Peyer's patch (tissue), 4 donors: ENCODE results near the gene MAMSTR. TPM values are rescaled to one million over a fixed set of nuclear protein-coding genes. Genes with fewer than 3 reads are reported as not detected.
A peak's percentile ranks its signal among the peaks of the same experiment; 100 is the strongest.

Experiments used
- DNase-seq, 3 donors: peaks; one replicate each; pipeline ENCODE4 v3.0.0-alpha.2; 2017 to 2019
- H3K27ac ChIP-seq, 4 donors: fragments of 200-600 bp; sonication (generic); one replicate each; pipeline ENCODE4 v1.5.1; 2016 to 2019
- H3K27me3 ChIP-seq, 2 donors: fragments of 200-600 bp; sonication (generic); one replicate each; pipeline ENCODE4 v1.5.1; 2019
- H3K36me3 ChIP-seq, 3 donors: fragments of 200-600 bp; sonication (generic); one replicate each; pipeline ENCODE4 v1.5.1; 2016 to 2019
- H3K4me1 ChIP-seq, 4 donors: fragments of 200-600 bp; sonication (generic); one replicate each; pipeline ENCODE4 v1.5.1; 2016 to 2019
- H3K4me3 ChIP-seq, 4 donors: fragments of 200-600 bp; sonication (generic); 1 replicate in 3 of 4; 2 replicates in 1 of 4; pipeline ENCODE4 v1.5.1; 2016 to 2019; ENCODE audit warnings: mild to moderate bottlenecking in 1 of 4
- H3K9me3 ChIP-seq, 4 donors: fragments of 200-600 bp; sonication (generic); one replicate each; pipeline ENCODE4 v1.5.1; 2016 to 2019; ENCODE audit warnings: mild to moderate bottlenecking in 1 of 4
- POLR2A ChIP-seq, 2 donors: fragments of 450-650 bp; IDR thresholded peaks; one replicate each; pipeline ENCODE4 v1.5.1; 2017; ENCODE audit warnings: antibody characterized with exemption in 2 of 2, mild to moderate bottlenecking in 2 of 2, moderate library complexity in 2 of 2
- total RNA-seq, 4 donors: library from RNA; depleted of rRNA; stranded (reverse); fragments of >200 nt; gene quantifications; one replicate each; pipeline ENCODE4 v1.1.0, GENCODE V29; 2016
- TF ChIP-seq, protein P1 (sequence below), 6 experiments: fragments of 450-650 bp in 4 of 6; fragments of 200-600 bp in 2 of 6; sonication (generic) in 1 of 6; IDR thresholded peaks; one replicate each; pipeline ENCODE4 v1.5.1; 2017 to 2019; ENCODE audit warnings: antibody characterized with exemption in 6 of 6, mild to moderate bottlenecking in 3 of 6, moderate library complexity in 1 of 6

Gene MAMSTR
- total RNA-seq, 4 donors from 2014 or later, result 0.70 to 1.1 TPM; not detected in 2

DNA sequence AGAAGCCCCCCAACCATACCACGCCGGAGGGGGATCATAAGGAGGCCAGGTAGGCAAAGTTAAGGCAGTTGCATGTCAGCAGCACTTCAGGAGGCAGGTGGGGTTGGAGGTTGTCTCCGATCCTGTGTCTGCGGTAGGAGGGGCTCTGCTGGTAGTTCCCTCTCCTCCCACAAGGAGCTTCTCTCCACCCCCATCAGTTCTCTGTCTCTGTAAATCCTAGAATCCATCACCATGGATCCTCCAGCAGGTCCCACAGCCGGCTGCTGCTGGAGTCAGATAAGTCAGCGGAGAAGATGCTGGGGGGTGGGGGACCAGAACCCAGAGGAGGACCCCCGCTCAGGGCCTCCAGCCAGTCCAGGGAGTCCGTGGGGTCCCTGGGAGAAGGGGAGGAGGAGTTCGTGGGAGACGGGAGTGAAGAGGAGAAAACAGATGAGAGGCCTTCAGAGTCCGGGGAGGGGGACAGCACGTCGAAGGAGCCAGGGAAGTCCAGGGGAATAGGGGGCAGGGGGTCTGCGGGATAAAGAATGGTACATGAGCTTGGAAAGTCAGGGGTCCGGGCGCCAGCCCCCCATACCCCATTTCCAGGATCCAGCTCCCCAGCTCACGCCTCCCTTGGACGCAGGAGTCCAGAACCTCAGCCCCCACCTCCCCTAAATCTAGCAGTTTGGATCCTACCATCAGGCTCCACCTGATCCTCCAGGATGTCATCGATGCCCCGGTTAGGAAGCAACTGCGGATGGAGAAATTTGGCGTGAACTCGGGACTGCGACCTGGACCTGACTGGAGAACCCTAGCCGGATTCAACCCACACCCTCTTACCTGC is 6.3 kb downstream of the MAMSTR start:
- H3K9me3 ChIP-seq, result no peaks in the 10 kb centered on the region
- H3K36me3 ChIP-seq, result no peaks in the 10 kb centered on the region
- H3K4me1 ChIP-seq, result peaks cover 0 to 40% (median 14%) of the 10 kb centered on the region in 4 donors
- peak overlapping the region; percentile 59 to 87 (median 74) for H3K27ac ChIP-seq
- peak overlapping the region; percentile 62 to 72 (median 67) for H3K4me3 ChIP-seq
- H3K27me3 ChIP-seq, result no peaks in the 10 kb centered on the region
- DNase-seq, result no peak
- TF ChIP-seq POLR2A (IDR thresholded peaks at IDR 0.05), result no peak
- TF ChIP-seq, protein P1, sequence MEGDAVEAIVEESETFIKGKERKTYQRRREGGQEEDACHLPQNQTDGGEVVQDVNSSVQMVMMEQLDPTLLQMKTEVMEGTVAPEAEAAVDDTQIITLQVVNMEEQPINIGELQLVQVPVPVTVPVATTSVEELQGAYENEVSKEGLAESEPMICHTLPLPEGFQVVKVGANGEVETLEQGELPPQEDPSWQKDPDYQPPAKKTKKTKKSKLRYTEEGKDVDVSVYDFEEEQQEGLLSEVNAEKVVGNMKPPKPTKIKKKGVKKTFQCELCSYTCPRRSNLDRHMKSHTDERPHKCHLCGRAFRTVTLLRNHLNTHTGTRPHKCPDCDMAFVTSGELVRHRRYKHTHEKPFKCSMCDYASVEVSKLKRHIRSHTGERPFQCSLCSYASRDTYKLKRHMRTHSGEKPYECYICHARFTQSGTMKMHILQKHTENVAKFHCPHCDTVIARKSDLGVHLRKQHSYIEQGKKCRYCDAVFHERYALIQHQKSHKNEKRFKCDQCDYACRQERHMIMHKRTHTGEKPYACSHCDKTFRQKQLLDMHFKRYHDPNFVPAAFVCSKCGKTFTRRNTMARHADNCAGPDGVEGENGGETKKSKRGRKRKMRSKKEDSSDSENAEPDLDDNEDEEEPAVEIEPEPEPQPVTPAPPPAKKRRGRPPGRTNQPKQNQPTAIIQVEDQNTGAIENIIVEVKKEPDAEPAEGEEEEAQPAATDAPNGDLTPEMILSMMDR (IDR thresholded peaks at IDR 0.05), result peak in 3 of 6 experiments; percentile 19 to 25 (median 20)

DNA sequence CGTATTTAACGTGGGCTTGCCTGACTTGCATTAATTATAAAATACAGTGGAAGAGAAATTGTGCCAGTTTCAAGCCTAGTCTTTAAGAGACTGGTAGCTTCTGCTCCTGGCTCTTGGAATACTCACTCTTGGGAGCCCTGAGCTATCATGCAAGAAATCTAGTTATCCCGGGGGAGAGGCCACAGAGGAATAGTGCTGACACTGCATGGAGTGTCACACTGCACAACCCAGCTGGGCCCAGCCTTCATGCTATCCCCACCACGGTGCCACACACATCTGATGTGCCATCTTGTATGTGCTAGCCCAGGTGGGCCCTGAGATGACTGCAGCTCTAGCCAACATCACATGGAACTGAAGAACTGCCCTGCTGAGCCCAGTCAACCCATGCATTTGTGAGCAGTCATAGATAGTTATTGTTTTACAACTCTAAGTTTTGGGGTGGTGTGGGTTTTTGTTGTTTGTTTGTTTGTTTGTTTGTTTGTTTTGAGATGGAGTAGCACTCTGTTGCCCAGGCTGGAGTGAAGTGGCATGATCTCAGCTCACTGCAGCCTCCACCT is 8.3 kb downstream of the MAMSTR start:
- TF ChIP-seq, protein P1 (IDR thresholded peaks at IDR 0.05), result no peak
- TF ChIP-seq POLR2A (IDR thresholded peaks at IDR 0.05), result no peak
- Histone ChIP-seq H3K4me1 (peaks cover 0 to 28% (median 14%) of the 10 kb centered on the region in 4 donors), H3K27ac (no peak overlapping the region), H3K4me3 (no peak overlapping the region), H3K36me3 (no peaks in the 10 kb centered on the region), H3K9me3 (no peaks in the 10 kb centered on the region), H3K27me3 (no peaks in the 10 kb centered on the region)
- DNase-seq, result no peak

DNA sequence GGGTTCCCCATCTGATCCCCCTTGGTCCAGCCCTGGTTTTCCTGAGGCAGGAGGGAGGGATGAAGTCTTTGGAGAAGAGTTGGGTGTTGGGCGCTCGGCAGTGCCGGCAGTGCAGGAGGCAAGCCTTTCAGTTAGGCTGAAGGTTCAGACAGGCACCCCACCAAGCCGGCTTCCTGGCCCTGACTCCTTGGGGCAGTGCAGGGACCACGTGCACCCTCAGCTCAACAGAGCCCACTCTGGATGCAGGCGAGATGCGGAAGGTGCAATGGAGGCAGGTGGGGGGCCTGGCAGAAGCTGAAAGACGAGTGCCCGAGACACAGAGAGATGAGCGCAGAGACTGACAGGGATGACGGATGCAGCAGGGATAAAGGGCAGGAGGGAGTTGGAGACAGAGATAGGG is 11.1 kb downstream of the MAMSTR start:
- TF ChIP-seq, protein P1 (IDR thresholded peaks at IDR 0.05), result no peak
- no peak for TF ChIP-seq POLR2A (IDR thresholded peaks at IDR 0.05)
- Histone ChIP-seq H3K9me3 (no peaks in the 10 kb centered on the region), H3K27me3 (no peaks in the 10 kb centered on the region), H3K4me3 (no peak overlapping the region), H3K4me1 (peaks cover 0 to 9% (median 4%) of the 10 kb centered on the region in 4 donors), H3K27ac (no peak overlapping the region), H3K36me3 (peaks cover 0 to 5% (median 0%) of the 10 kb centered on the region in 3 donors)
- no peak for DNase-seq

DNA sequence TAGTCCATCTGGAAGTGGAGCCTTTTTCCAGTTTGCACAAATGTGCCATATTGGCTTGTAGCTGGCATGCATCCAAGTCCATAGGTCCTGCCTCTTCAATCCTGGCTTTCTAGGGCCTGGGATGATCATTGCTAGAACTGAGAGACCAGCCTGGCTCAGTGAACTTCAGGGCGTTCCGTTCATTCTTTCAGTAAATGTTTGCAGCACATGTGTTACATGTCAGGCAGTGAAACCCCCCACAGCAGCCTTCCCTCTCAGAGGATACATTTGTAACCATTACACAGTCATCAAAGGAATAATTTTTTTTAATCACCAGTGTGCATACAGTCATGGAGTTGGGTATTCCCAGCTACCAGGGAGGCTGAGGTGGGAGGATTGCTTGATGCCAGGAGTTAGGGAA is 14.1 kb downstream of the MAMSTR start:
- no peaks in the 10 kb centered on the region for H3K9me3 ChIP-seq
- H3K36me3 ChIP-seq, result peaks cover 0 to 21% (median 0%) of the 10 kb centered on the region in 3 donors
- no peaks in the 10 kb centered on the region for H3K27me3 ChIP-seq
- TF ChIP-seq, protein P1 (IDR thresholded peaks at IDR 0.05), result no peak
- no peak for TF ChIP-seq POLR2A (IDR thresholded peaks at IDR 0.05)
- H3K4me3 ChIP-seq, result no peak overlapping the region
- H3K27ac ChIP-seq, result no peak overlapping the region
- no peaks in the 10 kb centered on the region for H3K4me1 ChIP-seq
- DNase-seq, result no peak

DNA sequence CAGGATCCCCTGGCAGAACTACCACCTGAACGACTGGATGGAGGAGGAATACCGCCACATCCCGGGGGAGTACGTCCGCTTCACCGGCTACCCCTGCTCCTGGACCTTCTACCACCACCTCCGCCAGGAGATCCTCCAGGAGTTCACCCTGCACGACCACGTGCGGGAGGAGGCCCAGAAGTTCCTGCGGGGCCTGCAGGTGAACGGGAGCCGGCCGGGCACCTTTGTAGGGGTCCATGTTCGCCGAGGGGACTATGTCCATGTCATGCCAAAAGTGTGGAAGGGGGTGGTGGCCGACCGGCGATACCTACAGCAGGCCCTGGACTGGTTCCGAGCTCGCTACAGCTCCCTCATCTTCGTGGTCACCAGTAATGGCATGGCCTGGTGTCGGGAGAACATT is 16.2 kb downstream of the MAMSTR start:
- Histone ChIP-seq H3K4me3 (no peak overlapping the region), H3K36me3 (peaks cover 0 to 28% (median 0%) of the 10 kb centered on the region in 3 donors), H3K9me3 (no peaks in the 10 kb centered on the region), H3K4me1 (no peaks in the 10 kb centered on the region), H3K27me3 (no peaks in the 10 kb centered on the region), H3K27ac (no peak overlapping the region)
- DNase-seq, result no peak
- TF ChIP-seq, protein P1 (IDR thresholded peaks at IDR 0.05), result no peak
- no peak for TF ChIP-seq POLR2A (IDR thresholded peaks at IDR 0.05)
